H1 (cell line): ENCODE results near the gene DLEC1. TPM values are rescaled to one million over a fixed set of nuclear protein-coding genes. Genes with fewer than 3 reads are reported as not detected.

Source experiments
- CTCF ChIA-PET: fragments of 300-600 bp; sonication (Branson Sonifier 250); formaldehyde crosslinking; loops from one replicate; lab custom pipeline; 2021; ENCODE audit not compliant: partially characterized antibody; lab: Charles Lee
- POLR2A ChIA-PET: fragments of 300-600 bp; sonication (Branson Sonifier 250); formaldehyde crosslinking; loops from one replicate; lab custom pipeline; 2021; ENCODE audit warnings: inconsistent platforms; ENCODE audit not compliant: partially characterized antibody; lab: Charles Lee
- DNase-seq, 2 experiments: peaks; one replicate each; pipeline versions ENCODE4 v3.0.0 to v3.0.0-alpha.2; 2010 to 2022; ENCODE audit warnings: low spot score in 2 of 2, low read depth in 1 of 2, mixed read lengths in 1 of 2
- FAIRE-seq: peaks from 2 replicates; lab custom pipeline; 2011; peaks lifted over from hg19 to GRCh38; lab: Jason Lieb, UNC
- H2AFZ ChIP-seq: 2 replicates; pipeline ENCODE4 v1.8.1; 2012; ENCODE audit warnings: low read length, inconsistent platforms
- H2AK5ac ChIP-seq: 2 replicates; pipeline ENCODE4 v1.6.1; 2013; ENCODE audit warnings: low read depth, low read length
- H2BK120ac ChIP-seq: replicated peaks from 2 replicates; pipeline ENCODE3; 2013; ENCODE audit warnings: low read depth, low read length, inconsistent platforms
- H2BK12ac ChIP-seq: 2 replicates; pipeline ENCODE4 v1.6.1; 2013; ENCODE audit warnings: low read depth, low read length
- H2BK15ac ChIP-seq: 2 replicates; pipeline ENCODE4 v1.6.1; 2013; ENCODE audit warnings: low read length
- H2BK20ac ChIP-seq: 2 replicates; pipeline ENCODE4 v1.6.1; 2013; ENCODE audit warnings: low read length
- H2BK5ac ChIP-seq: 2 replicates; pipeline ENCODE4 v1.6.1; 2013; ENCODE audit warnings: low read depth, low read length
- H3K14ac ChIP-seq: 2 replicates; pipeline ENCODE4 v1.6.1; 2013; ENCODE audit warnings: inconsistent platforms; ENCODE audit not compliant: insufficient read length
- H3K18ac ChIP-seq: 2 replicates; pipeline ENCODE4 v1.6.1; 2013; ENCODE audit warnings: low read length; ENCODE audit errors: extremely low read depth
- H3K23ac ChIP-seq: 2 replicates; pipeline ENCODE4 v1.6.1; 2013; ENCODE audit warnings: inconsistent platforms; ENCODE audit not compliant: insufficient read length
- H3K23me2 ChIP-seq: 2 replicates; pipeline ENCODE4 v1.6.1; 2013; ENCODE audit warnings: low read depth, low read length
- H3K27ac ChIP-seq: 2 replicates; pipeline ENCODE4 v1.6.1; 2011; ENCODE audit warnings: low read depth, low read length, inconsistent platforms
- H3K27me3 ChIP-seq, 4 experiments: replicated peaks in 1 of 4; 1 replicate in 1 of 4; 2 replicates in 3 of 4; pipeline versions ENCODE4 v1.6.1 to v1.8.1; 2011 to 2013; ENCODE audit warnings: low read length in 3 of 4, mild to moderate bottlenecking in 3 of 4, inconsistent platforms in 2 of 4, mixed read lengths in 2 of 4, moderate library complexity in 1 of 4; ENCODE audit not compliant: control insufficient read depth in 3 of 4, insufficient read depth in 3 of 4; ENCODE audit errors: extremely low read depth in 1 of 4
- H3K36me3 ChIP-seq, 4 experiments: 2 replicates each; pipeline versions ENCODE4 v1.6.1 to v1.8.1; 2011 to 2013; ENCODE audit warnings: mild to moderate bottlenecking in 4 of 4, low read length in 3 of 4, moderate library complexity in 2 of 4, control low read depth in 1 of 4, inconsistent platforms in 1 of 4; ENCODE audit not compliant: insufficient read depth in 4 of 4, control insufficient read depth in 2 of 4
- H3K4ac ChIP-seq: replicated peaks from 2 replicates; pipeline ENCODE3; 2013; ENCODE audit warnings: low read length, low read depth, mixed read lengths, inconsistent platforms; ENCODE audit not compliant: insufficient read length
- H3K4me1 ChIP-seq, 4 experiments: replicated peaks in 1 of 4; 1 replicate in 1 of 4; 2 replicates in 3 of 4; pipeline versions ENCODE4 v1.6.1 to v1.8.1; 2011 to 2013; ENCODE audit warnings: low read length in 3 of 4, inconsistent platforms in 2 of 4, mixed read lengths in 1 of 4; ENCODE audit not compliant: insufficient read depth in 4 of 4, control insufficient read depth in 3 of 4
- H3K4me2 ChIP-seq, 2 experiments: 2 replicates each; pipeline versions ENCODE4 v1.6.1 to v1.8.1; 2011 to 2013; ENCODE audit warnings: low read depth in 2 of 2, low read length in 2 of 2, control low read depth in 1 of 2, inconsistent platforms in 1 of 2, mild to moderate bottlenecking in 1 of 2; ENCODE audit not compliant: insufficient read depth in 1 of 2
- H3K4me3 ChIP-seq, 4 experiments: fragments of 200-600, 300-600 bp in 1 of 4; sonication (generic), shearing (Covaris generic), sonication (Bioruptor Twin) in 1 of 4; 2 replicates each; pipeline versions ENCODE4 v1.5.1 to v1.8.1; 2011 to 2016; ENCODE audit warnings: low read length in 4 of 4, low read depth in 3 of 4, control low read depth in 2 of 4, inconsistent platforms in 2 of 4, mild to moderate bottlenecking in 2 of 4, mixed read lengths in 1 of 4, moderate library complexity in 1 of 4; ENCODE audit not compliant: insufficient read depth in 2 of 4; ENCODE audit errors: extremely low read depth in 1 of 4
- H3K56ac ChIP-seq: replicated peaks from 2 replicates; pipeline ENCODE3; 2013; ENCODE audit warnings: low read depth, mild to moderate bottlenecking, mixed read lengths, low read length, inconsistent platforms; ENCODE audit not compliant: insufficient read length
- H3K79me1 ChIP-seq: 2 replicates; pipeline ENCODE4 v1.6.1; 2013; ENCODE audit warnings: low read depth, low read length, control low read depth
- H3K79me2 ChIP-seq, 2 experiments: 2 replicates each; pipeline versions ENCODE4 v1.6.1 to v1.8.1; 2012 to 2013; ENCODE audit warnings: low read length in 2 of 2, mild to moderate bottlenecking in 2 of 2, inconsistent platforms in 1 of 2; ENCODE audit not compliant: insufficient read depth in 2 of 2, control insufficient read depth in 1 of 2
- H3K9ac ChIP-seq, 4 experiments: replicated peaks in 1 of 4; 1 replicate in 1 of 4; 2 replicates in 3 of 4; pipeline versions ENCODE4 v1.6.1 to v1.8.1; 2011 to 2013; ENCODE audit warnings: low read depth in 3 of 4, low read length in 3 of 4, control low read depth in 2 of 4, mild to moderate bottlenecking in 2 of 4, moderate library complexity in 2 of 4, inconsistent platforms in 1 of 4; ENCODE audit errors: extremely low read depth in 1 of 4
- H3K9me3 ChIP-seq, 2 experiments: 2 replicates each; pipeline versions ENCODE4 v1.6.1 to v1.8.1; 2012 to 2013; ENCODE audit warnings: mild to moderate bottlenecking in 2 of 2, moderate library complexity in 2 of 2, control low read depth in 1 of 2, inconsistent platforms in 1 of 2, low read depth in 1 of 2, low read length in 1 of 2, mixed read lengths in 1 of 2; ENCODE audit not compliant: insufficient read depth in 2 of 2
- H4K20me1 ChIP-seq, 2 experiments: replicated peaks in 1 of 2; 2 replicates each; pipeline versions ENCODE3 to v1.8.1; 2011 to 2013; ENCODE audit warnings: inconsistent platforms in 2 of 2, low read length in 2 of 2, mild to moderate bottlenecking in 1 of 2; ENCODE audit not compliant: insufficient read depth in 2 of 2, control insufficient read depth in 1 of 2
- H4K5ac ChIP-seq: 2 replicates; pipeline ENCODE4 v1.6.1; 2013; ENCODE audit warnings: low read length, low read depth, mixed read lengths, inconsistent platforms; ENCODE audit not compliant: insufficient read length
- H4K8ac ChIP-seq: 2 replicates; pipeline ENCODE4 v1.8.0; 2013; ENCODE audit warnings: mild to moderate bottlenecking, moderate library complexity, low read length, inconsistent platforms; ENCODE audit not compliant: insufficient read depth; ENCODE audit errors: extremely low read depth
- H4K91ac ChIP-seq: replicated peaks from 2 replicates; pipeline ENCODE3; 2013; ENCODE audit warnings: low read length, mixed read lengths, inconsistent platforms; ENCODE audit not compliant: insufficient read length
- BRCA1 ChIP-seq: IDR thresholded peaks from 2 replicates; pipeline ENCODE4 v1.6.1; 2012; ENCODE audit warnings: low read depth, low read length, improper control_type of control experiment
- CBX5 ChIP-seq: fragments of 300-800, 300-1000 bp; sonication (generic); IDR thresholded peaks from 2 replicates; pipeline ENCODE4 v1.7.1; 2016; ENCODE audit warnings: antibody characterized with exemption, low read length, low read depth
- CBX8 ChIP-seq: fragments of 300-800, 300-1000 bp; sonication (generic); IDR thresholded peaks from 2 replicates; pipeline ENCODE4 v1.7.1; 2016; ENCODE audit warnings: low read depth, low read length, borderline replicate concordance
- CEBPB ChIP-seq: IDR thresholded peaks from 2 replicates; pipeline ENCODE4 v1.6.1; 2012; ENCODE audit warnings: low read depth, low read length
- JUN ChIP-seq: IDR thresholded peaks from 2 replicates; pipeline ENCODE4 v1.6.1; 2011; ENCODE audit warnings: low read depth, mild to moderate bottlenecking, improper control_type of control experiment, low read length
- KDM1A ChIP-seq: fragments of 200-600, 300-600 bp; sonication (generic); IDR thresholded peaks from 2 replicates; pipeline ENCODE4 v1.7.1; 2016; ENCODE audit warnings: mild to moderate bottlenecking, low read length, borderline replicate concordance
- RNF2 ChIP-seq: fragments of 200-900, 300-1000 bp; sonication (generic); IDR thresholded peaks from 2 replicates; pipeline ENCODE4 v1.7.1; 2016; ENCODE audit warnings: borderline replicate concordance, low read depth, mild to moderate bottlenecking, antibody characterized with exemption, low read length; ENCODE audit not compliant: poor library complexity, severe bottlenecking; ENCODE audit errors: missing control alignments
- TAF1 ChIP-seq: IDR thresholded peaks from 2 replicates; pipeline ENCODE4 v1.6.1; 2011; ENCODE audit warnings: mild to moderate bottlenecking, low read depth, low read length
- TBP ChIP-seq: IDR thresholded peaks from 2 replicates; pipeline ENCODE4 v1.6.1; 2011; ENCODE audit warnings: low read depth, low read length, improper control_type of control experiment
- YY1 ChIP-seq: IDR thresholded peaks from 2 replicates; pipeline ENCODE4 v1.6.1; 2011; ENCODE audit warnings: low read depth, mild to moderate bottlenecking, low read length
- ZNF274 ChIP-seq: IDR thresholded peaks from 2 replicates; pipeline ENCODE4 v1.7.0; 2012; ENCODE audit warnings: low read length, borderline replicate concordance; ENCODE audit errors: extremely low read depth
- WGBS, 2 experiments: shearing (Covaris generic) in 1 of 2; methylation state at CpG; one replicate each; pipeline versions ENCODE4 v1.1.6 to v1.1.7; 2013 to 2015; ENCODE audit warnings: low lambda C conversion rate in 2 of 2, mixed read lengths in 2 of 2, inconsistent platforms in 1 of 2, low coverage in 1 of 2, missing lambda C conversion rate in 1 of 2; ENCODE audit not compliant: insufficient replicate concordance in 2 of 2, insufficient coverage in 1 of 2, insufficient read length in 1 of 2; ENCODE audit errors: extremely low coverage in 1 of 2, missing lambda C conversion rate in 1 of 2; 5-methylcytosine and 5-hydroxymethylcytosine counted together
- polyA plus RNA-seq, 7 experiments: library from polyadenylated mRNA; depleted of rRNA in 3 of 7; stranded (reverse) in 5 of 7; unstranded in 2 of 7; fragments of >200 nt in 5 of 7; fragments of 200-250 nt in 2 of 7; gene quantifications; 1 replicate in 5 of 7; 2 replicates in 1 of 7; 4 replicates in 1 of 7; pipeline versions ENCODE4 v1.2.1 to v1.2.3, GENCODE V29; 2011 to 2013; ENCODE audit warnings: missing spikeins in 2 of 7, mixed read lengths in 2 of 7
- total RNA-seq: library from RNA; stranded (reverse); fragmentation: NEBNext Ultra II Directional; extraction: Animal tissue kit (Norgen Biotek cat#: 25700); gene quantifications from 2 replicates; pipeline ENCODE4 v1.2.1, GENCODE V29; 2021
- TF ChIP-seq, protein P1 (sequence below): IDR thresholded peaks from 2 replicates; pipeline ENCODE4 v1.6.1; 2012; ENCODE audit warnings: inconsistent platforms
- TF ChIP-seq, protein P2 (sequence below): IDR thresholded peaks from 2 replicates; pipeline ENCODE4 v1.6.1; 2011; ENCODE audit warnings: low read depth, mild to moderate bottlenecking, low read length; ENCODE audit not compliant: insufficient read depth

Gene DLEC1
- total and polyA plus RNA-seq, 2 of the 8 experiments (the other 6 are each of a cell fraction or from before 2014, with no cell fraction given): 0.26 to 0.76 TPM

DNA sequence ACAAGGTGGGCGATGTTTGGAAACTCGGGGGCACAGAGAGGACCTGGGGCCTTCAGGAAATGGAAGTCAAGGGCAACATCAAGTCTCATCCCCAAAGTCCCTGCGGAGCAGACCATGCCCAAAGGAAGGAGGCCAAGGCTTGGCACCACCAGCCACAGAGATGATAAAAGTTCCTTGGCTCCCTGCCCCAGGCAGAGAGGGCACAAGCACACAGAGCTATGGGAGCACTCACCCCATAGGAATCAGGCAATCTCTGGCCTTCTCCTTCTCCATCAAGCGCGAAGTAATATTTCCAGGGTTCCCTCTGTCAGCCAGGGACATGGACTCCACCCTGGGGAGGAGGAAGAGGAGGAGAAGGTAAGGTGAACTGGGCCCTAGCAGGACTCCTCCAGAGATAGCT is 90.0 kb downstream of the DLEC1 start:
- WGBS, 2 experiments: 88% methylated on average over 5 of the region's 5 CpGs; no CpG with 5 or more reads in 1 of the 2 experiments
- no peaks in the 10 kb centered on the region for H3K9me3 ChIP-seq
- H3K18ac ChIP-seq: no peak overlapping the region
- no peak overlapping the region for H2AFZ ChIP-seq
- H3K23ac ChIP-seq: no peak overlapping the region
- no peak overlapping the region for H4K91ac ChIP-seq
- no peak overlapping the region for H2BK15ac ChIP-seq
- peaks cover 31 to 56% (median 50%) of the 10 kb centered on the region in 4 experiments for H3K36me3 ChIP-seq
- no peak for FAIRE-seq
- H3K27ac ChIP-seq: no peak overlapping the region
- H4K5ac ChIP-seq: no peak overlapping the region
- no peaks in the 10 kb centered on the region for H3K27me3 ChIP-seq
- no peak overlapping the region for H2BK120ac ChIP-seq
- no peaks in the 10 kb centered on the region for H3K23me2 ChIP-seq
- no peak overlapping the region for H3K9ac ChIP-seq
- CTCF ChIA-PET: interaction anchor here (0.6 to 9.6 kb wide), 4 partner anchors 10 to 85 kb away, joined by 3 to 105 read pairs (median 6); no protein-coding TSS in a partner anchor
- no peak overlapping the region for H3K56ac ChIP-seq
- no peak overlapping the region for H3K4me2 ChIP-seq
- no peaks in the 10 kb centered on the region for H3K79me1 ChIP-seq
- 0 out of 7 replicates have a peak, but pooled peaks cover 0 to 3% (median under 1%) of the 10 kb centered on the region in 4 experiments for H3K4me1 ChIP-seq
- no peak overlapping the region for H3K4ac ChIP-seq
- no peak overlapping the region; the same call in 1 of the 2 replicates for H4K8ac ChIP-seq
- H3K79me2 ChIP-seq: no peaks in the 10 kb centered on the region
- H2BK5ac ChIP-seq: no peak overlapping the region
- no peak overlapping the region for H2AK5ac ChIP-seq
- DNase-seq: no peak
- POLR2A ChIA-PET: no interaction called here
- H2BK12ac ChIP-seq: no peak overlapping the region
- no peak overlapping the region for H2BK20ac ChIP-seq
- no peak overlapping the region for H3K14ac ChIP-seq
- no peak overlapping the region for H3K4me3 ChIP-seq
- H4K20me1 ChIP-seq: peaks cover 10 to 23% of the 10 kb centered on the region in 2 experiments
- TF ChIP-seq, protein P1, sequence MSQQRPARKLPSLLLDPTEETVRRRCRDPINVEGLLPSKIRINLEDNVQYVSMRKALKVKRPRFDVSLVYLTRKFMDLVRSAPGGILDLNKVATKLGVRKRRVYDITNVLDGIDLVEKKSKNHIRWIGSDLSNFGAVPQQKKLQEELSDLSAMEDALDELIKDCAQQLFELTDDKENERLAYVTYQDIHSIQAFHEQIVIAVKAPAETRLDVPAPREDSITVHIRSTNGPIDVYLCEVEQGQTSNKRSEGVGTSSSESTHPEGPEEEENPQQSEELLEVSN: no peak
- TF ChIP-seq CBX8: no peak
- no peak for TF ChIP-seq BRCA1
- TF ChIP-seq CEBPB: no peak
- TF ChIP-seq RNF2: no peak
- TF ChIP-seq, protein P2, sequence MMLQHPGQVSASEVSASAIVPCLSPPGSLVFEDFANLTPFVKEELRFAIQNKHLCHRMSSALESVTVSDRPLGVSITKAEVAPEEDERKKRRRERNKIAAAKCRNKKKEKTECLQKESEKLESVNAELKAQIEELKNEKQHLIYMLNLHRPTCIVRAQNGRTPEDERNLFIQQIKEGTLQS: no peak
- TF ChIP-seq CBX5: no peak
- TF ChIP-seq TAF1: no peak
- no peak for TF ChIP-seq ZNF274
- TF ChIP-seq TBP: no peak
- no peak for TF ChIP-seq KDM1A
- no peak for TF ChIP-seq YY1
- TF ChIP-seq JUN: no peak
